A673 (cell line): ENCODE results near the gene TCF7L2. TPM values are rescaled to one million over a fixed set of nuclear protein-coding genes. Genes with fewer than 3 reads are reported as not detected.

Source experiments
- BruUV-seq: library from RNA; stranded (reverse); fragments of 400-500 nt; replicated peaks from 2 replicates; lab custom pipeline; 2021; lab: Mats Ljungman, UMichigan
- CTCF ChIA-PET: fragments of 300-600 bp; sonication (Branson Sonifier 250); formaldehyde crosslinking; loops from one replicate; lab custom pipeline; 2022; ENCODE audit warnings: antibody characterized with exemption; lab: Charles Lee
- POLR2A ChIA-PET: fragments of 300-600 bp; sonication (Branson Sonifier 250); formaldehyde crosslinking; loops from one replicate; lab custom pipeline; 2022; ENCODE audit warnings: antibody characterized with exemption; ENCODE audit not compliant: low non-redundant PET; lab: Charles Lee
- DNase-seq: peaks from one replicate; pipeline ENCODE4 v3.0.0-alpha.2; 2015; ENCODE audit warnings: low spot score
- H3K27ac ChIP-seq: fragments of 200-600 bp; sonication (generic); 2 replicates; pipeline ENCODE4 v1.5.1; 2016; ENCODE audit warnings: mixed run types, low read depth, mild to moderate bottlenecking, mixed read lengths, antibody characterized with exemption, low read length; ENCODE audit not compliant: poor library complexity, severe bottlenecking
- H3K27me3 ChIP-seq: fragments of 200-600 bp; sonication (generic); replicated peaks from 2 replicates; pipeline ENCODE4 v1.6.1; 2017; ENCODE audit warnings: mixed run types, low read depth, mild to moderate bottlenecking, mixed read lengths, antibody characterized with exemption, low read length; ENCODE audit not compliant: insufficient read depth, poor library complexity
- H3K36me3 ChIP-seq: fragments of 200-600 bp; sonication (generic); 2 replicates; pipeline ENCODE4 v1.6.1; 2016; ENCODE audit warnings: mixed run types, mild to moderate bottlenecking, mixed read lengths, antibody characterized with exemption, low read length; ENCODE audit not compliant: insufficient read depth, poor library complexity, severe bottlenecking
- H3K4me1 ChIP-seq: fragments of 200-600 bp; sonication (generic); 2 replicates; pipeline ENCODE4 v1.6.1; 2017; ENCODE audit warnings: mixed run types, mild to moderate bottlenecking, mixed read lengths, antibody characterized with exemption, low read length; ENCODE audit not compliant: insufficient read depth, poor library complexity, severe bottlenecking
- H3K4me3 ChIP-seq: fragments of 200-600 bp; sonication (generic); 2 replicates; pipeline ENCODE4 v1.5.1; 2016; ENCODE audit warnings: low read depth, mixed run types, mild to moderate bottlenecking, mixed read lengths, low read length; ENCODE audit not compliant: poor library complexity, severe bottlenecking
- H3K9me3 ChIP-seq: fragments of 200-600 bp; sonication (generic); 2 replicates; pipeline ENCODE4 v1.6.1; 2016; ENCODE audit warnings: mixed run types, low read depth, mild to moderate bottlenecking, mixed read lengths, antibody characterized with exemption, low read length; ENCODE audit not compliant: poor library complexity, severe bottlenecking
- EZH2 ChIP-seq: fragments of 200-600 bp; sonication (generic); IDR thresholded peaks from 2 replicates; pipeline ENCODE4 v1.6.1; 2017; ENCODE audit warnings: borderline replicate concordance, low read depth, mild to moderate bottlenecking, mixed read lengths, antibody characterized with exemption, low read length; ENCODE audit not compliant: poor library complexity, severe bottlenecking
- intact Hi-C: fragments of 100-400 bp; cut with micrococcal nuclease; formaldehyde crosslinking; loops from one replicate; pipeline ENCODE4 v1.10.0; 2022; ENCODE audit not compliant: unreplicated experiment
- total RNA-seq: library from RNA; stranded (reverse); gene quantifications from 2 replicates; pipeline ENCODE4 v1.2.3, GENCODE V29; 2021
- TF ChIP-seq, protein P1 (sequence below): fragments of 300-800, 200-600 bp; sonication (generic); conservative IDR thresholded peaks from 2 replicates; pipeline ENCODE4 v1.5.1; 2017; ENCODE audit warnings: low read depth, mild to moderate bottlenecking, antibody characterized with exemption, low read length, moderate library complexity, mixed read lengths

TCF7L2 gene
- total RNA-seq, 1 experiment from 2014 or later: 16.8 TPM

DNA sequence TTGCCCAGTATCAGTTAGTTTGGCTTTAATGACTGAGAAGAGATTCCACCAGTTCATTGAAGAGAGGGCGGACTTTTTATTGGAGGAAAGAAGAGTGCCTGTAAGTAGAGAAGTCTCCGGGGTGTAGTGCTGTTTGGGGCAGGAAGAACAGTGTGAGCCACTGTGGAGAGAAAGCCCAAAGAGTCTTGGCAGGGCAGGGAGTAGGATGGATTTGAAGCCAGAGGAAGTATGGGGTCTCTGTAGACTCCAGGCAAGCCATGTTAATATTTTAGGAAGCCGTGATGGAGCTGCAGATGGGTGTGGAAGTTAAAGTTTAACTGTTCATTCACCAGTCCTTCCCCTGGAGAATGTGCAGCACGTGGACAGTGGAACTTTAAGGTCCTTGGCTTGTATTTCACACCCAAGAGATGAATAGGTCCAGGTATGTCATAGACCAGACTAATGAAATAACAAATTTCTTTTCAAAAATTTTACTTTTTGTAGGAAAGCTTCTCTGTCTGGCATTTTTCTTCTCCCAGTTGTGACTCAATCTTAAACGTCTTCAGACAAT, 54.1 kb downstream of the TCF7L2 start:
- intact Hi-C loops: no loop called here
- Histone ChIP-seq H3K9me3 (no peaks in the 10 kb centered on the region), H3K27ac (no peak overlapping the region), H3K4me3 (no peak overlapping the region), H3K27me3 (no peaks in the 10 kb centered on the region), H3K4me1 (no peaks in the 10 kb centered on the region), H3K36me3 (no peaks in the 10 kb centered on the region)
- TF ChIP-seq EZH2: no peak
- TF ChIP-seq, protein P1, sequence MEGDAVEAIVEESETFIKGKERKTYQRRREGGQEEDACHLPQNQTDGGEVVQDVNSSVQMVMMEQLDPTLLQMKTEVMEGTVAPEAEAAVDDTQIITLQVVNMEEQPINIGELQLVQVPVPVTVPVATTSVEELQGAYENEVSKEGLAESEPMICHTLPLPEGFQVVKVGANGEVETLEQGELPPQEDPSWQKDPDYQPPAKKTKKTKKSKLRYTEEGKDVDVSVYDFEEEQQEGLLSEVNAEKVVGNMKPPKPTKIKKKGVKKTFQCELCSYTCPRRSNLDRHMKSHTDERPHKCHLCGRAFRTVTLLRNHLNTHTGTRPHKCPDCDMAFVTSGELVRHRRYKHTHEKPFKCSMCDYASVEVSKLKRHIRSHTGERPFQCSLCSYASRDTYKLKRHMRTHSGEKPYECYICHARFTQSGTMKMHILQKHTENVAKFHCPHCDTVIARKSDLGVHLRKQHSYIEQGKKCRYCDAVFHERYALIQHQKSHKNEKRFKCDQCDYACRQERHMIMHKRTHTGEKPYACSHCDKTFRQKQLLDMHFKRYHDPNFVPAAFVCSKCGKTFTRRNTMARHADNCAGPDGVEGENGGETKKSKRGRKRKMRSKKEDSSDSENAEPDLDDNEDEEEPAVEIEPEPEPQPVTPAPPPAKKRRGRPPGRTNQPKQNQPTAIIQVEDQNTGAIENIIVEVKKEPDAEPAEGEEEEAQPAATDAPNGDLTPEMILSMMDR: no peak
- POLR2A ChIA-PET: no interaction called here
- CTCF ChIA-PET: no interaction called here
- BruUV-seq: no TSS peak
- no peak for DNase-seq

DNA sequence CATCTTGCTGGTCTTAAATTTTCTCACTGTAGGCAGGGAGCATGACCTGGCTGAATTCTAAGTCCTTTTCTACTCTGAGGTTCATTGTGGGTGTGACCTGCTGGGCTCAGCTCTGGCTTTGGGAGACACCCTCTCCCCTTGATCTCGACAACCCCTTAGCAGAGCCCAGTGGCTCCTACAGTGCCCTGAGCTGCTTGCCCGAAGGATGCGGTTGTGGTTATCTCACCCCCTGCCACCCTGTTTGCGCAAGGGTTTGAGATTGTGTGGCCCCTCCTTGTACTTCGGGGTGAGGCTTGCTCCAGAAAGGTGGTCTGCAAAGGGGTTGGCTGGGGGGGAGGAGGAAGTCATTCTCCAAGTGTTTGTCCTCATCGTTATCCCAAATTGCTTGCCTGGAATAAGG, 55.3 kb downstream of the TCF7L2 start:
- no peak for DNase-seq
- POLR2A ChIA-PET: no interaction called here
- H3K4me3 ChIP-seq: no peak overlapping the region
- no peak overlapping the region for H3K27ac ChIP-seq
- no peaks in the 10 kb centered on the region for H3K4me1 ChIP-seq
- intact Hi-C loops: no loop called here
- CTCF ChIA-PET: no interaction called here
- H3K27me3 ChIP-seq: no peaks in the 10 kb centered on the region
- BruUV-seq: no TSS peak
- H3K36me3 ChIP-seq: no peaks in the 10 kb centered on the region
- no peaks in the 10 kb centered on the region for H3K9me3 ChIP-seq
- TF ChIP-seq, protein P1: no peak
- TF ChIP-seq EZH2: no peak

DNA sequence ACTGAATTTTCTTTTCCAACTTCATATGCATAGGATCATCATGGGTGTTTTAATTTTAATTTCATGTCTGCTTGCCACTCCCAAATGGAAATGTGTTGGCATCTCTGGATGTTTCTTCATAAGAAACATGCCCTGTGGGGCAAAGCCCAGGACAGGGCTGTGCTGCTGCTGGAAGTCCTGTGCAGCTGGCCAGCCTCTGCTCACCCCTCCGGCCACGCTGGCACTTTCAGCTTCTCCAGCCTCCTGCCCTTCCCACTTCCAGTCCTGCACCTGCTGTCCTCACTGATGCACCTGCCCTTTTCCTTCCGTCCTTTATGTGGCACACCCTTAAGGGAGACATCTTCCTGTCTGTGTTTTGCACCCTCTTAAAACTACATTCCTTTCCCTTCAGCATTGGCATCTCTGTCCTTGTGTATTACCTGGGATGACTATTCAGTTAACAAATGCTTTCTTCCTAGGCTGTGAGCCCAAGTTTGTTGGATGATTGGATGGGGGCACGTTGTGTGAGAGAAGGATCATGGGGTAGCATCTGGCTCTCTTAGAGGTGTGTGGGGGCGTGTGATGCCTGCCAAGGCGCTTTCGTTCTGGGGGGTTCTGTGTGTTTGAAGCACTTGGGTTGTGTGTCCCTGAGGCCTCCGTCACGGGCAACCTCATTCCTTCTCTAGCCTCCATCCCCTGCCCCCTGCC, 56.8 kb downstream of the TCF7L2 start:
- no TSS peak for BruUV-seq
- ChIA-PET POLR2A (no interaction called here), CTCF (interaction anchor here (0.6 kb wide), 1 partner anchor 195 kb away, joined by 6 read pairs; no protein-coding TSS in a partner anchor)
- no peak for DNase-seq
- Histone ChIP-seq H3K27ac (no peak overlapping the region), H3K4me3 (no peak overlapping the region), H3K27me3 (no peaks in the 10 kb centered on the region), H3K9me3 (no peaks in the 10 kb centered on the region), H3K4me1 (no peaks in the 10 kb centered on the region), H3K36me3 (no peaks in the 10 kb centered on the region)
- intact Hi-C loops: no loop called here
- no peak for TF ChIP-seq EZH2
- TF ChIP-seq, protein P1: no peak
